K562 (cell line): ENCODE data around the gene COL26A1. TPM values are rescaled to one million over a fixed set of nuclear protein-coding genes. Genes with fewer than 3 reads are reported as not detected.
A peak's percentile ranks its signal among the peaks of the same experiment; 100 is the strongest.

Experiments
- HDGF ChIP-seq: fragments of 450-650 bp; IDR thresholded peaks from 2 replicates; pipeline ENCODE4 v1.6.1; 2016
- KLF16 ChIP-seq: IDR thresholded peaks from 2 replicates; pipeline ENCODE4 v1.6.1; 2016; ENCODE audit warnings: antibody characterized with exemption
- L3MBTL2 ChIP-seq: fragments of 450-650 bp; IDR thresholded peaks from 2 replicates; pipeline ENCODE4 v1.6.1; 2016; ENCODE audit warnings: mild to moderate bottlenecking, moderate library complexity
- MAFK ChIP-seq: IDR thresholded peaks from 2 replicates; pipeline ENCODE4 v1.6.1; 2011; ENCODE audit warnings: low read length, improper control_type of control experiment
- MEF2A ChIP-seq: IDR thresholded peaks from 2 replicates; pipeline ENCODE4 v1.6.1; 2011; ENCODE audit warnings: low read depth, mild to moderate bottlenecking, low read length, moderate library complexity; ENCODE audit not compliant: control insufficient read depth
- RAD21 ChIP-seq, 2 experiments: fragments of 250-450 bp in 1 of 2; fragments of 450-650 bp in 1 of 2; sonication (Bioruptor Pico) in 1 of 2; formaldehyde crosslinking in 1 of 2; IDR thresholded peaks in 1 of 2; conservative IDR thresholded peaks in 1 of 2; 2 replicates each; pipeline versions ENCODE4 v1.4.0 to v1.8.0; 2020 to 2022; ENCODE audit warnings: mild to moderate bottlenecking in 2 of 2, moderate library complexity in 1 of 2
- SRF ChIP-seq, 2 experiments: fragments of 250-450, 450-650 bp in 1 of 2; sonication (Bioruptor Pico) in 1 of 2; sonication (generic) in 1 of 2; formaldehyde crosslinking; IDR thresholded peaks; 2 replicates each; pipeline versions ENCODE4 v1.5.0 to v1.5.1; 2020 to 2022; ENCODE audit warnings: mild to moderate bottlenecking in 1 of 2, missing genetic modification reagents in 1 of 2
- ZKSCAN1 ChIP-seq: fragments of 150-350 bp; IDR thresholded peaks from 2 replicates; pipeline ENCODE4 v1.6.1; 2016; ENCODE audit warnings: low read depth, low read length
- polyA plus RNA-seq, 8 experiments: library from polyadenylated mRNA; depleted of rRNA in 4 of 8; stranded (reverse) in 5 of 8; unstranded in 3 of 8; fragments of >200 nt; fragmentation: Nextera tagmentation in 2 of 8; fragmentation: Illumina TruSeq in 1 of 8; extraction: Ambion mirVana in 2 of 8; extraction: Trizol in 1 of 8; gene quantifications; 2 replicates each; pipeline versions ENCODE4 v1.2.1 to v1.2.3, GENCODE V29; 2011 to 2014; ENCODE audit warnings: inconsistent platforms in 1 of 8, missing spikeins in 1 of 8
- total RNA-seq, 7 experiments: library from RNA; depleted of rRNA in 6 of 7; stranded (reverse); fragments of >200 nt in 6 of 7; fragmentation: Illumina TruSeq in 2 of 7; extraction: Trizol in 2 of 7; gene quantifications; 2 replicates each; pipeline versions ENCODE4 v1.2.1 to v1.2.3, GENCODE V29; 2011 to 2021; ENCODE audit warnings: low replicate concordance in 1 of 7
- TF ChIP-seq, protein P1 (sequence below): IDR thresholded peaks from 3 replicates; pipeline ENCODE4 v1.6.1; 2011; ENCODE audit warnings: borderline replicate concordance, mild to moderate bottlenecking, moderate library complexity; ENCODE audit not compliant: insufficient read length; ENCODE audit errors: extremely low read depth
- TF ChIP-seq, protein P2 (sequence below): sonication (generic); formaldehyde crosslinking; IDR thresholded peaks from 2 replicates; pipeline ENCODE4 v1.8.0; 2022; ENCODE audit warnings: missing genetic modification reagents, mild to moderate bottlenecking, moderate library complexity, borderline replicate concordance

The COL26A1 gene
- total and polyA plus RNA-seq, 9 of the 15 experiments (the other 6 are each of a cell fraction or from before 2014, with no cell fraction given), result 0.04 to 0.39 (median 0.07) TPM; not detected in 5

DNA sequence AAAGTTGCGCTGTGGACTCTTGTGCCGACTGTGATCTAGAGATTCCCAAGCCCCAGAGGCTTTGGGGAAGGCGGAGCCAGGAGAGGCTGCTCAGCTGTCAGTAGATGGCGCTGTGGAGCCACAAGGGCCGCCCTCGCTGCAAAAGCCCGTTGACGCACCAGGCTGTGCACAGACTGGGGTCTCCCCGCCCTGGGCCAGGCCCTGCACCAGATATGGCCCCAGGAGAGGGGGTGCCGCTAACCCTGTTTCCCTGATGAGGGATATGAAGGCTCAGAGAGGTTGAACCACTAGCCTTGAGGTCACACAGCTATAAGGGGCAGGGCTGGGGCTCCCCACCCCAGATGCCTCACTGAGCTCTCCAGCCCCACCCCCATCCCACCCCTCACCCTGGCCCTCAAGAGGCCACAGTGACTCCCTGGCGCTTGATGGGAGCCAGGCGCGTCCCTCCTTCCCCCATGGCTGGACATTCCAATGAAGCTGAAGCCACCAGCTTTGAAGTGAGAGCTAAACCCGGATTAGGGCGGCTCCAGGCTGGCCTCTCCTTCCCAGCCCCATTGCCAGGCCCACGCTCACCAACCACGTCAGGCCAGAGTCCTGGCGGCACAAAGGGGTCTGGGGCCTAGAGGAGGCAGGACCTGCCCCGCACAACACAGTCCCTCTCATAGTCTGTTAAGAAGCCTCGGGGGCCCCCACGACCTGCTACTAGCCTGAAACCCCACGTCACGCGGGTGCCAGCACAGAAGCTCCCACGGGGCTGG lies 240.0 kb downstream of the COL26A1 start (continued):
- TF ChIP-seq MEF2A (no peak), L3MBTL2 (no peak), HDGF (no peak), SRF (CRISPR knock-in tag; IDR thresholded peaks at IDR 0.05) (no peak), ZKSCAN1 (peak; percentile 45; the same call in 1 of the 2 replicates), KLF16 (peak; percentile 39; the same call in 1 of the 2 replicates), RAD21 (CRISPR knock-in tag; conservative IDR thresholded peaks at IDR 0.05 in 1 of 2, IDR thresholded peaks at IDR 0.05 in 1 of 2) (peak; percentile 84 to 92), MAFK (no peak)
- TF ChIP-seq, protein P1, sequence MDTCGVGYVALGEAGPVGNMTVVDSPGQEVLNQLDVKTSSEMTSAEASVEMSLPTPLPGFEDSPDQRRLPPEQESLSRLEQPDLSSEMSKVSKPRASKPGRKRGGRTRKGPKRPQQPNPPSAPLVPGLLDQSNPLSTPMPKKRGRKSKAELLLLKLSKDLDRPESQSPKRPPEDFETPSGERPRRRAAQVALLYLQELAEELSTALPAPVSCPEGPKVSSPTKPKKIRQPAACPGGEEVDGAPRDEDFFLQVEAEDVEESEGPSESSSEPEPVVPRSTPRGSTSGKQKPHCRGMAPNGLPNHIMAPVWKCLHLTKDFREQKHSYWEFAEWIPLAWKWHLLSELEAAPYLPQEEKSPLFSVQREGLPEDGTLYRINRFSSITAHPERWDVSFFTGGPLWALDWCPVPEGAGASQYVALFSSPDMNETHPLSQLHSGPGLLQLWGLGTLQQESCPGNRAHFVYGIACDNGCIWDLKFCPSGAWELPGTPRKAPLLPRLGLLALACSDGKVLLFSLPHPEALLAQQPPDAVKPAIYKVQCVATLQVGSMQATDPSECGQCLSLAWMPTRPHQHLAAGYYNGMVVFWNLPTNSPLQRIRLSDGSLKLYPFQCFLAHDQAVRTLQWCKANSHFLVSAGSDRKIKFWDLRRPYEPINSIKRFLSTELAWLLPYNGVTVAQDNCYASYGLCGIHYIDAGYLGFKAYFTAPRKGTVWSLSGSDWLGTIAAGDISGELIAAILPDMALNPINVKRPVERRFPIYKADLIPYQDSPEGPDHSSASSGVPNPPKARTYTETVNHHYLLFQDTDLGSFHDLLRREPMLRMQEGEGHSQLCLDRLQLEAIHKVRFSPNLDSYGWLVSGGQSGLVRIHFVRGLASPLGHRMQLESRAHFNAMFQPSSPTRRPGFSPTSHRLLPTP, result no peak
- TF ChIP-seq, protein P2, sequence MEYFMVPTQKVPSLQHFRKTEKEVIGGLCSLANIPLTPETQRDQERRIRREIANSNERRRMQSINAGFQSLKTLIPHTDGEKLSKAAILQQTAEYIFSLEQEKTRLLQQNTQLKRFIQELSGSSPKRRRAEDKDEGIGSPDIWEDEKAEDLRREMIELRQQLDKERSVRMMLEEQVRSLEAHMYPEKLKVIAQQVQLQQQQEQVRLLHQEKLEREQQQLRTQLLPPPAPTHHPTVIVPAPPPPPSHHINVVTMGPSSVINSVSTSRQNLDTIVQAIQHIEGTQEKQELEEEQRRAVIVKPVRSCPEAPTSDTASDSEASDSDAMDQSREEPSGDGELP (CRISPR knock-in tag), result peak; percentile 74
